Progenitor cell of endocrine pancreas (in vitro differentiated cells): ENCODE results near the gene OR2T27. TPM values are rescaled to one million over a fixed set of nuclear protein-coding genes. Genes with fewer than 3 reads are reported as not detected.
"Not testable (repeated sequence)": the region's sequence is repeated elsewhere in the genome, so short reads cannot be mapped to it uniquely, and the experiment has no call there.

ENCODE experiments used
- DNase-seq: peaks from one replicate; pipeline ENCODE4 v3.0.0; 2021; ENCODE audit warnings: low spot score; ENCODE audit not compliant: unreplicated experiment
- H3K27ac Mint-ChIP-seq: 2 replicates; pipeline ENCODE4 v1.8.0; 2021; ENCODE audit warnings: mild to moderate bottlenecking, moderate library complexity, mixed read lengths
- H3K27me3 Mint-ChIP-seq: 2 replicates; pipeline ENCODE4 v1.8.0; 2021; ENCODE audit warnings: mixed read lengths
- H3K36me3 Mint-ChIP-seq: 2 replicates; pipeline ENCODE4 v1.8.0; 2022; ENCODE audit warnings: mixed read lengths; ENCODE audit not compliant: insufficient read depth
- H3K4me1 Mint-ChIP-seq: 2 replicates; pipeline ENCODE4 v1.8.0; 2021; ENCODE audit warnings: low read depth, mixed read lengths
- H3K4me3 Mint-ChIP-seq: 2 replicates; pipeline ENCODE4 v1.8.0; 2021; ENCODE audit warnings: low read depth, mild to moderate bottlenecking, moderate library complexity, mixed read lengths
- H3K9me3 Mint-ChIP-seq: 2 replicates; pipeline ENCODE4 v1.8.0; 2021; ENCODE audit warnings: low read depth, mixed read lengths
- CTCF ChIP-seq: fragments of 200-600 bp; sonication (generic); IDR thresholded peaks from one replicate; pipeline ENCODE4 v1.5.0; 2021; ENCODE audit warnings: antibody characterized with exemption, mild to moderate bottlenecking; ENCODE audit not compliant: unreplicated experiment
- total RNA-seq: library from RNA; stranded (reverse); gene quantifications from 2 replicates; pipeline ENCODE4 v1.2.1, GENCODE V29; 2021

The OR2T27 gene
- total RNA-seq, 1 donor from 2014 or later: not detected

GRCh38 chr1:248686815-248687214, 31.5 kb upstream of the OR2T27 start:
- Mint-ChIP-seq H3K9me3 (peaks cover 65% of the 10 kb centered on the region), H3K4me1 (no peaks in the 10 kb centered on the region), H3K27ac (no peak overlapping the region), H3K36me3 (peaks cover 6% of the 10 kb centered on the region), H3K4me3 (no peak overlapping the region), H3K27me3 (no peaks in the 10 kb centered on the region)
- TF ChIP-seq CTCF: no peak
- no peak for DNase-seq

- no peaks in the 10 kb centered on the region for H3K27me3 Mint-ChIP-seq
- H3K36me3 Mint-ChIP-seq: peaks cover 3% of the 10 kb centered on the region
- peaks cover 46% of the 10 kb centered on the region for H3K9me3 Mint-ChIP-seq
- no peaks in the 10 kb centered on the region for H3K4me1 Mint-ChIP-seq
- no peak overlapping the region for H3K27ac Mint-ChIP-seq
- DNase-seq: no peak
- no peak overlapping the region for H3K4me3 Mint-ChIP-seq
- no peak for TF ChIP-seq CTCF
Observed at GRCh38 chr1:248681651-248682050, 26.3 kb upstream of the OR2T27 start.

- no peak overlapping the region for H3K4me3 Mint-ChIP-seq
- no peaks in the 10 kb centered on the region for H3K4me1 Mint-ChIP-seq
- H3K27ac Mint-ChIP-seq: no peak overlapping the region
- H3K9me3 Mint-ChIP-seq: peaks cover 41% of the 10 kb centered on the region
- no peak for DNase-seq
- H3K27me3 Mint-ChIP-seq: no peaks in the 10 kb centered on the region
- no peak for TF ChIP-seq CTCF
- no peaks in the 10 kb centered on the region for H3K36me3 Mint-ChIP-seq
Observed at GRCh38 chr1:248670003-248670402, 14.7 kb upstream of the OR2T27 start.

- H3K36me3 Mint-ChIP-seq, H3K4me1 Mint-ChIP-seq, H3K27ac Mint-ChIP-seq, H3K4me3 Mint-ChIP-seq, H3K27me3 Mint-ChIP-seq, DNase-seq: not testable (repeated sequence)
- H3K9me3 Mint-ChIP-seq: peaks cover 53% of the 10 kb centered on the region
Observed at GRCh38 chr1:248663453-248664328, 8.4 kb upstream of the OR2T27 start.

GRCh38 chr1:248656797-248657196, 1.5 kb upstream of the OR2T27 start:
- DNase-seq, H3K4me3 Mint-ChIP-seq, H3K36me3 Mint-ChIP-seq, H3K27me3 Mint-ChIP-seq, H3K27ac Mint-ChIP-seq, H3K4me1 Mint-ChIP-seq: not testable (repeated sequence)
- peaks cover 27% of the 10 kb centered on the region for H3K9me3 Mint-ChIP-seq

GRCh38 chr1:248648770-248649536, 6.4 kb downstream of the OR2T27 start:
- not testable (repeated sequence) for H3K27ac Mint-ChIP-seq, H3K4me3 Mint-ChIP-seq, H3K4me1 Mint-ChIP-seq, H3K27me3 Mint-ChIP-seq, H3K36me3 Mint-ChIP-seq, DNase-seq, H3K9me3 Mint-ChIP-seq

GRCh38 chr1:248645178-248645577, 10.2 kb downstream of the OR2T27 start, which contains the start of gene OR2T35:
OR2T35 (minus strand) TSS chr1:248645278; CDS start chr1:248639258, 6,020 bp downstream.
- not testable (repeated sequence) for DNase-seq, H3K36me3 Mint-ChIP-seq, H3K27ac Mint-ChIP-seq, H3K9me3 Mint-ChIP-seq, H3K27me3 Mint-ChIP-seq, H3K4me1 Mint-ChIP-seq, H3K4me3 Mint-ChIP-seq

GRCh38 chr1:248642971-248643651, 12.2 kb downstream of the OR2T27 start:
- not testable (repeated sequence) for H3K4me1 Mint-ChIP-seq, H3K4me3 Mint-ChIP-seq, DNase-seq, H3K9me3 Mint-ChIP-seq, H3K36me3 Mint-ChIP-seq, H3K27me3 Mint-ChIP-seq, H3K27ac Mint-ChIP-seq

- not testable (repeated sequence) for H3K27ac Mint-ChIP-seq, H3K27me3 Mint-ChIP-seq, H3K4me1 Mint-ChIP-seq, DNase-seq, H3K36me3 Mint-ChIP-seq, H3K9me3 Mint-ChIP-seq, H3K4me3 Mint-ChIP-seq
Observed at GRCh38 chr1:248641583-248641982, 13.7 kb downstream of the OR2T27 start.
